ENCODE measurements around the gene CFAP52. TPM values are rescaled to one million over a fixed set of nuclear protein-coding genes. Genes with fewer than 3 reads are reported as not detected.
"Not testable (repeated sequence)": the region's sequence is repeated elsewhere in the genome, so short reads cannot be mapped to it uniquely, and the experiment has no call there.

CFAP52 gene
- total RNA-seq, 2 experiments from 2014 or later: not detected

DNA sequence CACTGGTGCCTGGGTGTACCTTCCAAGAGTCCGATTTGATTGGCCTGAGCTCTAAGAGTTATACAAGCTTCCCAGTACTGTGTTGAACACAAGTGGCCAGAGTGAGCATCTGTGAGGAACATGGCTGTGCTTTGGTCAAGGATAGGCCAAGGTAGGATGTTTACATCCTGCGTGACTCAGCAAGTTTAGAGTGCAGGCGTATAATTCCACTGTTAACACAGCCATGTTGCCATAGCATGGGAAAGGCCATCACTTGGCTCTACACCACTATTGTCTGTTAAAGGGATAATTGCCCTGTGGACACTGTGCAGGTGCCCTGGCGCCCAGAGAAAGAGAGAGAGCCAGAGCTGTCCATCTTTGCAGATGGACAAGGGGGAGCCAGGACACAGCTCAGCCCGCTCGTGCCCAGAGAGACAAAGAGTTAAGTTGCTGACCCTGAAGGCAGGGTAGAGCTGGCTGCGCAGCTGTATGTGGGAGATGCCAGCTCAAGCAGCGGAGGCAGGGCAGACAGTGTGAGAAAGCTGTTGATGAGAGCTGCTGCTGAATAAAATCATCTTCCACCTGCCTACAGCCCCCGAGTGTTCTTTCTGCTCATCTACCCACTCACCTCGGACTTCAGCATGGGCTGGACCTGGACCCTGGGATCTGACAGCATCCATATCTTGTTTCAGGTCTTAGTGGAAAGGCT is 11.7 kb downstream of the CFAP52 start:
- CTCF ChIA-PET: no interaction called here
- DNase-seq (no peak), ATAC-seq (no peak)
- Mint-ChIP-seq H3K36me3 (no peaks in the 10 kb centered on the region), H3K27ac (no peak overlapping the region), H3K9me3 (ENCODE audit: low read depth) (peaks cover 5% of the 10 kb centered on the region), H3K4me1 (no peaks in the 10 kb centered on the region), H3K4me3 (no peak overlapping the region), H3K27me3 (no peaks in the 10 kb centered on the region)

- ATAC-seq (no peak), DNase-seq (no peak)
- H3K4me3 Mint-ChIP-seq: no peak overlapping the region
- peaks cover 2% of the 10 kb centered on the region for H3K27me3 Mint-ChIP-seq
- H3K9me3 Mint-ChIP-seq (ENCODE audit: low read depth): no peaks in the 10 kb centered on the region
- H3K27ac Mint-ChIP-seq: no peak overlapping the region
- CTCF ChIA-PET: no interaction called here
- no peaks in the 10 kb centered on the region for H3K4me1 Mint-ChIP-seq
- no peaks in the 10 kb centered on the region for H3K36me3 Mint-ChIP-seq
Observed at GRCh38 chr17:9594065-9594464, 17.6 kb downstream of the CFAP52 start.

DNA sequence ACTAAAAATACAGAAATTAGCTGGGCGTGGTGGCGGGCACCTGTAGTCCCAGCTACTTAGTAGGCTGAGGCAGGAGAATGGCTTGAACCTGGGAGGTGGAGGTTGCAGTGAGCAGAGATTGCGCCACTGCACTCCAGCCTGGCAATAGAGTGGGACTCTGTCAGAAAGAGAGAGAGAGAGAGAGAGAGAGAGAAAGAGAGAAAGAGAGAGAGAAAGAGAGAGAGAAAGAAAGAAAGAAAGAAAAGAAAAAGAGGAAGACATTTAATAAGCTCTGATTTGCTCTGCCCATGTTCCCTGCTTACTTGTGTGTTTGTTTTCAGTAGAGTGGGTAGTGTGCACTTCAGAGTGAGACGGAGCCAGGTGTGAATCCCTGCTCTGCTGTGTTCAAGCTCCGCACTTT is 21.2 kb downstream of the CFAP52 start:
- H3K4me3 Mint-ChIP-seq; CTCF ChIA-PET; DNase-seq; H3K9me3 Mint-ChIP-seq (ENCODE audit: low read depth); H3K27me3 Mint-ChIP-seq; H3K36me3 Mint-ChIP-seq; ATAC-seq; H3K27ac Mint-ChIP-seq; H3K4me1 Mint-ChIP-seq: not testable (repeated sequence)

DNA sequence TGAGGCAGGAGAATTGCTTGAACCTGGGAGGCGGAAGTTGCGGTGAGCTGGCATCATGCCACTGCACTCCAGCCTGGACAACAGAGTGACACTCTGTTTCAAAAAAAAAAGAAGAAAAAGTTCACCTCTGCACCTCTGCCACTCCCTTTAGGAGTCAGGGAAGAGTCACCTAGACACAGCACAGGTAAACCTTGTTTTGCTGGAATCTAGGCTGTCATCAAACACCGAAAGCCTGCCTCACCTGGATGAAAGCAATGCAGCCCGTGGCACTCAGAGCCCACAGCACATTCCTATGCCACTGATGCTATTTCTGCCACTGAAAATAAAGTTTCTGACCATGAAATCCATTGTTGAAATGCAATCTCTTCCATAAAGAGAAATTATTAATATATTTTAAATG is 22.2 kb downstream of the CFAP52 start:
- Mint-ChIP-seq H3K4me1 (no peaks in the 10 kb centered on the region), H3K27ac (no peak overlapping the region), H3K4me3 (no peak overlapping the region), H3K27me3 (peaks cover 2% of the 10 kb centered on the region), H3K36me3 (no peaks in the 10 kb centered on the region), H3K9me3 (ENCODE audit: low read depth) (no peaks in the 10 kb centered on the region)
- CTCF ChIA-PET: no interaction called here
- ATAC-seq (no peak), DNase-seq (no peak)

GRCh38 chr17:9604583-9604982 is 28.1 kb downstream of the CFAP52 start:
- ATAC-seq, CTCF ChIA-PET, H3K27ac Mint-ChIP-seq: not testable (repeated sequence)

DNA sequence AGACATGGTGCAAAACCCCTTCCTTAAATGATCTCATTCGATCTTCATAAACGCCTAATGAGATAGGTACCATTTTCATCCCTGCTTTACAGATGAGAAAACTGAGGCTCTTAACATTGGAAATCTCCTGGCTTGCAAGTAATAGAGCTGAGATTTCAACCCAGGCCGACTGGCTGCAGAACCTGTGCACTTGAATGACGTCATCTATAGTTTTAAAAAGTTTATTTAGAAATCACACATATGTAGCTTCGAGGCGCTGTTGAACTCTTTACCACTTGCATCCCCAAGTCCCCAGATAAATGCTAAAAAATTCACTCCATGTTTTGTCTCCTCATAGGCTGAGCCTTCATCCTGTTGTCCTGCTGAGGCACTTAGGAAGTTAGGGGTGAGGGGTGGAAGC is 30.0 kb downstream of the CFAP52 start:
- H3K27ac Mint-ChIP-seq: no peak overlapping the region
- no peak overlapping the region for H3K4me3 Mint-ChIP-seq
- ATAC-seq (no peak), DNase-seq (no peak)
- CTCF ChIA-PET: no interaction called here
- H3K27me3 Mint-ChIP-seq: peaks cover 16% of the 10 kb centered on the region
- no peaks in the 10 kb centered on the region for H3K9me3 Mint-ChIP-seq (ENCODE audit: low read depth)
- no peaks in the 10 kb centered on the region for H3K36me3 Mint-ChIP-seq
- H3K4me1 Mint-ChIP-seq: no peaks in the 10 kb centered on the region

More at GRCh38 chr17:9604583-9604982, 28.1 kb downstream of the CFAP52 start:
- peaks cover 11% of the 10 kb centered on the region for H3K27me3 Mint-ChIP-seq
- not testable (repeated sequence) for DNase-seq; H3K9me3 Mint-ChIP-seq (ENCODE audit: low read depth); H3K4me3 Mint-ChIP-seq; H3K36me3 Mint-ChIP-seq; H3K4me1 Mint-ChIP-seq

- H3K4me3 Mint-ChIP-seq; DNase-seq; ATAC-seq; CTCF ChIA-PET; H3K36me3 Mint-ChIP-seq; H3K27ac Mint-ChIP-seq; H3K9me3 Mint-ChIP-seq (ENCODE audit: low read depth); H3K4me1 Mint-ChIP-seq: not testable (repeated sequence)
- peaks cover 17% of the 10 kb centered on the region for H3K27me3 Mint-ChIP-seq
Observed at GRCh38 chr17:9607058-9607457, 30.6 kb downstream of the CFAP52 start.

- no peak for ATAC-seq
- Mint-ChIP-seq H3K27ac (no peak overlapping the region), H3K9me3 (ENCODE audit: low read depth) (no peaks in the 10 kb centered on the region), H3K4me3 (no peak overlapping the region), H3K27me3 (peaks cover 14% of the 10 kb centered on the region), H3K36me3 (no peaks in the 10 kb centered on the region), H3K4me1 (no peaks in the 10 kb centered on the region)
- DNase-seq: no peak
- CTCF ChIA-PET: no interaction called here
Observed at GRCh38 chr17:9611557-9611956, 35.1 kb downstream of the CFAP52 start.

- no peaks in the 10 kb centered on the region for H3K9me3 Mint-ChIP-seq (ENCODE audit: low read depth)
- ATAC-seq (no peak), DNase-seq (no peak)
- H3K4me3 Mint-ChIP-seq: no peak overlapping the region
- H3K4me1 Mint-ChIP-seq: no peaks in the 10 kb centered on the region
- H3K36me3 Mint-ChIP-seq: no peaks in the 10 kb centered on the region
- CTCF ChIA-PET: no interaction called here
- peaks cover 14% of the 10 kb centered on the region for H3K27me3 Mint-ChIP-seq
- H3K27ac Mint-ChIP-seq: no peak overlapping the region
Observed at GRCh38 chr17:9612006-9612405, 35.6 kb downstream of the CFAP52 start.

- no peak overlapping the region for H3K4me3 Mint-ChIP-seq
- CTCF ChIA-PET: no interaction called here
- peaks cover 8% of the 10 kb centered on the region for H3K27me3 Mint-ChIP-seq
- H3K4me1 Mint-ChIP-seq: no peaks in the 10 kb centered on the region
- H3K27ac Mint-ChIP-seq: no peak overlapping the region
- no peaks in the 10 kb centered on the region for H3K36me3 Mint-ChIP-seq
- DNase-seq: no peak
- no peaks in the 10 kb centered on the region for H3K9me3 Mint-ChIP-seq (ENCODE audit: low read depth)
- no peak for ATAC-seq
Observed at GRCh38 chr17:9615486-9615885, 39.0 kb downstream of the CFAP52 start.

- CTCF ChIA-PET: no interaction called here
- H3K27ac Mint-ChIP-seq: no peak overlapping the region
- peaks cover 10% of the 10 kb centered on the region for H3K27me3 Mint-ChIP-seq
- no peaks in the 10 kb centered on the region for H3K36me3 Mint-ChIP-seq
- no peak for DNase-seq
- peaks cover 4% of the 10 kb centered on the region for H3K9me3 Mint-ChIP-seq (ENCODE audit: low read depth)
- no peak for ATAC-seq
- no peak overlapping the region for H3K4me3 Mint-ChIP-seq
- H3K4me1 Mint-ChIP-seq: no peaks in the 10 kb centered on the region
Observed at GRCh38 chr17:9622961-9623360, 46.5 kb downstream of the CFAP52 start.

- Mint-ChIP-seq H3K27me3 (peaks cover 8% of the 10 kb centered on the region), H3K4me3 (no peak overlapping the region), H3K36me3 (no peaks in the 10 kb centered on the region), H3K4me1 (no peaks in the 10 kb centered on the region), H3K9me3 (ENCODE audit: low read depth) (peaks cover 4% of the 10 kb centered on the region), H3K27ac (no peak overlapping the region)
- ATAC-seq (no peak), DNase-seq (no peak)
- CTCF ChIA-PET: no interaction called here
Observed at GRCh38 chr17:9628509-9628908, 52.1 kb downstream of the CFAP52 start.

- Mint-ChIP-seq H3K27me3 (peaks cover 4% of the 10 kb centered on the region), H3K36me3 (no peaks in the 10 kb centered on the region), H3K4me1 (no peaks in the 10 kb centered on the region), H3K4me3 (no peak overlapping the region), H3K27ac (no peak overlapping the region), H3K9me3 (ENCODE audit: low read depth) (no peaks in the 10 kb centered on the region)
- DNase-seq (no peak), ATAC-seq (no peak)
- CTCF ChIA-PET: no interaction called here
Observed at GRCh38 chr17:9632741-9633140, 56.3 kb downstream of the CFAP52 start.

DNA sequence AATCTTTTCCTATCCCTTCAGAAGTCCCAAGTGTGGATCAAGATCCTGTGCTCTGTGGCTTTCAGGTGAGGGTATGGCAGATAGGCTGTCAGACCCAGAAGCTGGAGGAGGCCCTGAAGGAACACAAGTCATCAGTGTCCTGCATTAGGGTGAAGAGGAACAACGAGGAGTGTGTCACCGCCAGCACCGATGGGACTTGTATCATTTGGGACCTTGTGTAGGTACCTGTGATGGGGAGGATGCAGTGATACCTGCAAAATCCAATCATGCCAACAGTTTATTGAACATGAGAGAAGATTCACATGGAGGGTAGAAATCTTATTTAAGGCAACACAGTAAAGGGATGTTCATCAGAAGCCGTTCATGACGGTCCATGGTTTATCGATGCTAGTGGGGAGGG is 58.9 kb downstream of the CFAP52 start:
- Mint-ChIP-seq H3K27me3 (peaks cover 9% of the 10 kb centered on the region), H3K9me3 (ENCODE audit: low read depth) (no peaks in the 10 kb centered on the region), H3K4me3 (no peak overlapping the region), H3K27ac (no peak overlapping the region), H3K4me1 (no peaks in the 10 kb centered on the region), H3K36me3 (no peaks in the 10 kb centered on the region)
- ATAC-seq (no peak), DNase-seq (no peak)
- CTCF ChIA-PET: no interaction called here

- CTCF ChIA-PET: no interaction called here
- ATAC-seq (no peak), DNase-seq (no peak)
- Mint-ChIP-seq H3K27me3 (peaks cover 12% of the 10 kb centered on the region), H3K27ac (no peak overlapping the region), H3K4me1 (no peaks in the 10 kb centered on the region), H3K9me3 (ENCODE audit: low read depth) (no peaks in the 10 kb centered on the region), H3K4me3 (no peak overlapping the region), H3K36me3 (no peaks in the 10 kb centered on the region)
Observed at GRCh38 chr17:9636501-9636900, 60.1 kb downstream of the CFAP52 start.
